HUES64 (cell line): ENCODE data around the gene GCKR.
"Not testable (repeated sequence)": the region's sequence is repeated elsewhere in the genome, so short reads cannot be mapped to it uniquely, and the experiment has no call there.

Experiments used
- H3K27ac ChIP-seq: 2 replicates; pipeline ENCODE4 v1.7.0; 2013; ENCODE audit warnings: low read depth, low read length, inconsistent platforms
- H3K27me3 ChIP-seq: 2 replicates; pipeline ENCODE4 v1.6.1; 2013; ENCODE audit warnings: mild to moderate bottlenecking, low read length; ENCODE audit not compliant: insufficient read depth
- H3K36me3 ChIP-seq: 2 replicates; pipeline ENCODE4 v1.6.1; 2013; ENCODE audit warnings: mild to moderate bottlenecking, low read length; ENCODE audit not compliant: insufficient read depth
- H3K4me1 ChIP-seq: 2 replicates; pipeline ENCODE4 v1.6.1; 2013; ENCODE audit warnings: mild to moderate bottlenecking, low read length, moderate library complexity; ENCODE audit not compliant: insufficient read depth
- H3K4me3 ChIP-seq: 2 replicates; pipeline ENCODE4 v1.5.1; 2013; ENCODE audit warnings: mild to moderate bottlenecking, low read length, moderate library complexity
- H3K9ac ChIP-seq: 2 replicates; pipeline ENCODE4 v1.6.1; 2013; ENCODE audit warnings: mild to moderate bottlenecking, low read depth, low read length
- H3K9me3 ChIP-seq: 2 replicates; pipeline ENCODE4 v1.6.1; 2013; ENCODE audit warnings: low read depth, low read length; ENCODE audit not compliant: insufficient read depth
- WGBS: fragments of 150-250, 120-280 bp; methylation state at CpG from one replicate; pipeline ENCODE4 v1.1.7; 2013; ENCODE audit warnings: missing lambda C conversion rate; 5-methylcytosine and 5-hydroxymethylcytosine counted together

Gene GCKR

GRCh38 chr2:27545348-27546141 lies 48.9 kb downstream of the GCKR start:
- Histone ChIP-seq H3K27ac (no peak overlapping the region), H3K9me3 (peaks cover 6% of the 10 kb centered on the region; the same call in 1 of the 2 replicates), H3K4me1 (no peaks in the 10 kb centered on the region), H3K27me3 (no peaks in the 10 kb centered on the region), H3K4me3 (no peak overlapping the region), H3K36me3 (no peaks in the 10 kb centered on the region), H3K9ac (no peak overlapping the region)
- 87% methylated on average over 5 of the region's 5 CpGs for WGBS

GRCh38 chr2:27549303-27549702 lies 52.7 kb downstream of the GCKR start:
- H3K4me3 ChIP-seq: no peak overlapping the region
- no peaks in the 10 kb centered on the region for H3K36me3 ChIP-seq
- no peak overlapping the region for H3K9ac ChIP-seq
- WGBS: 78% methylated on average over 1 of the region's 1 CpG
- no peaks in the 10 kb centered on the region for H3K27me3 ChIP-seq
- peaks cover 6% of the 10 kb centered on the region; the same call in 1 of the 2 replicates for H3K9me3 ChIP-seq
- no peaks in the 10 kb centered on the region for H3K4me1 ChIP-seq
- H3K27ac ChIP-seq: no peak overlapping the region

- no peaks in the 10 kb centered on the region for H3K27me3 ChIP-seq
- WGBS: 100% methylated on average over 1 of the region's 1 CpG
These were observed 54.9 kb downstream of the GCKR start for GRCh38 chr2:27551514-27551913.

GRCh38 chr2:27552941-27553340 lies 56.3 kb downstream of the GCKR start:
- no peak overlapping the region for H3K9ac ChIP-seq
- no peaks in the 10 kb centered on the region for H3K9me3 ChIP-seq
- 86% methylated on average over 2 of the region's 2 CpGs for WGBS
- no peak overlapping the region for H3K4me3 ChIP-seq
- no peaks in the 10 kb centered on the region for H3K27me3 ChIP-seq
- H3K27ac ChIP-seq: no peak overlapping the region
- H3K36me3 ChIP-seq: no peaks in the 10 kb centered on the region
- H3K4me1 ChIP-seq: no peaks in the 10 kb centered on the region

More at GRCh38 chr2:27551514-27551913, 54.9 kb downstream of the GCKR start:
- Histone ChIP-seq H3K4me1 (no peaks in the 10 kb centered on the region), H3K4me3 (no peak overlapping the region), H3K27ac (no peak overlapping the region), H3K9me3 (no peaks in the 10 kb centered on the region), H3K9ac (no peak overlapping the region), H3K36me3 (no peaks in the 10 kb centered on the region)

GRCh38 chr2:27554451-27554850 lies 57.8 kb downstream of the GCKR start:
- H3K36me3 ChIP-seq, H3K27me3 ChIP-seq, H3K27ac ChIP-seq, H3K4me3 ChIP-seq, H3K9ac ChIP-seq, H3K9me3 ChIP-seq, H3K4me1 ChIP-seq: not testable (repeated sequence)
- 78% methylated on average over 3 of the region's 3 CpGs for WGBS

- Histone ChIP-seq H3K27ac (no peak overlapping the region), H3K9ac (no peak overlapping the region), H3K4me1 (no peaks in the 10 kb centered on the region), H3K27me3 (no peaks in the 10 kb centered on the region), H3K4me3 (no peak overlapping the region), H3K9me3 (no peaks in the 10 kb centered on the region), H3K36me3 (no peaks in the 10 kb centered on the region)
- WGBS: 87% methylated on average over 2 of the region's 2 CpGs
These were observed 62.6 kb downstream of the GCKR start for GRCh38 chr2:27559228-27559627.

- H3K4me3 ChIP-seq: no peak overlapping the region
- no peaks in the 10 kb centered on the region for H3K4me1 ChIP-seq
- no peaks in the 10 kb centered on the region for H3K36me3 ChIP-seq
- WGBS: 73% methylated on average over 2 of the region's 2 CpGs
- H3K9me3 ChIP-seq: no peaks in the 10 kb centered on the region
- H3K27ac ChIP-seq: no peak overlapping the region
- no peak overlapping the region for H3K9ac ChIP-seq
- H3K27me3 ChIP-seq: peaks cover 12% of the 10 kb centered on the region; the same call in 1 of the 2 replicates
These were observed 64.4 kb downstream of the GCKR start for GRCh38 chr2:27561060-27561459.

- no peak overlapping the region for H3K9ac ChIP-seq
- 73% methylated on average over 2 of the region's 2 CpGs for WGBS
These were observed 70.0 kb downstream of the GCKR start for GRCh38 chr2:27566628-27567027.

GRCh38 chr2:27569398-27569797 lies 72.8 kb downstream of the GCKR start:
- H3K9ac ChIP-seq: no peak overlapping the region
- H3K4me1 ChIP-seq: no peaks in the 10 kb centered on the region
- peaks cover 7% of the 10 kb centered on the region for H3K9me3 ChIP-seq
- no peak overlapping the region for H3K27ac ChIP-seq
- WGBS: 63% methylated on average over 2 of the region's 2 CpGs
- no peak overlapping the region for H3K4me3 ChIP-seq
- peaks cover 61% of the 10 kb centered on the region for H3K27me3 ChIP-seq
- H3K36me3 ChIP-seq: no peaks in the 10 kb centered on the region

More at GRCh38 chr2:27566628-27567027, 70.0 kb downstream of the GCKR start:
- no peaks in the 10 kb centered on the region for H3K4me1 ChIP-seq
- H3K36me3 ChIP-seq: no peaks in the 10 kb centered on the region
- H3K9me3 ChIP-seq: no peaks in the 10 kb centered on the region
- H3K27ac ChIP-seq: no peak overlapping the region
- H3K4me3 ChIP-seq: no peak overlapping the region
- H3K27me3 ChIP-seq: peaks cover 52% of the 10 kb centered on the region

GRCh38 chr2:27571197-27571596 lies 74.6 kb downstream of the GCKR start:
- Histone ChIP-seq H3K36me3 (no peaks in the 10 kb centered on the region), H3K9ac (no peak overlapping the region), H3K27me3 (peaks cover 48% of the 10 kb centered on the region), H3K9me3 (peaks cover 16% of the 10 kb centered on the region), H3K4me1 (no peaks in the 10 kb centered on the region), H3K27ac (no peak overlapping the region), H3K4me3 (no peak overlapping the region)
- WGBS: 74% methylated on average over 3 of the region's 3 CpGs

GRCh38 chr2:27571681-27572080 lies 75.0 kb downstream of the GCKR start:
- Histone ChIP-seq H3K27me3 (peaks cover 47% of the 10 kb centered on the region), H3K9ac (no peak overlapping the region)
- WGBS: 95% methylated on average over 1 of the region's 1 CpG

More at GRCh38 chr2:27571681-27572080, 75.0 kb downstream of the GCKR start:
- Histone ChIP-seq H3K4me1 (no peaks in the 10 kb centered on the region), H3K9me3 (peaks cover 21% of the 10 kb centered on the region), H3K27ac (no peak overlapping the region), H3K4me3 (no peak overlapping the region), H3K36me3 (no peaks in the 10 kb centered on the region)
